T-cell (primary cell): ENCODE data around the gene GRID1. TPM values are rescaled to one million over a fixed set of nuclear protein-coding genes. Genes with fewer than 3 reads are reported as not detected.

Experiments
- ATAC-seq, 4 experiments: fragments of 200-7000 bp in 3 of 4; fragments of 150-1000 bp in 1 of 4; cut with Tn5 transposase; replicated peaks in 1 of 4; 1 replicate in 3 of 4; 2 replicates in 1 of 4; pipeline ENCODE4 v1.10.0; 2021; ENCODE audit warnings: moderate library complexity in 3 of 4, mild to moderate bottlenecking in 2 of 4, moderate number of reproducible peaks in 1 of 4
- CTCF ChIA-PET, 2 donors: fragments of 300-600 bp; sonication (Branson Sonifier 250); formaldehyde crosslinking; loops; one replicate each; lab custom pipeline; 2022; ENCODE audit warnings: antibody characterized with exemption in 2 of 2; lab: Charles Lee
- POLR2A ChIA-PET, 2 donors: fragments of 300-600 bp; sonication (Branson Sonifier 250); formaldehyde crosslinking; loops; one replicate each; lab custom pipeline; 2022; ENCODE audit warnings: antibody characterized with exemption in 2 of 2; lab: Charles Lee
- DNase-seq, 35 experiments: peaks; one replicate each; pipeline versions ENCODE4 v3.0.0 to v3.0.0-alpha.2; 2013 to 2023
- H3K27ac ChIP-seq: one replicate; pipeline ENCODE4 v1.5.1; 2013; ENCODE audit warnings: low read length
- H3K27me3 ChIP-seq, 2 experiments: replicated peaks in 1 of 2; 1 replicate in 1 of 2; 2 replicates in 1 of 2; pipeline versions ENCODE4 v1.6.1 to v1.7.0; 2013; ENCODE audit warnings: low read length in 1 of 2, mixed read lengths in 1 of 2; ENCODE audit not compliant: control insufficient read depth in 2 of 2, insufficient read depth in 2 of 2; ENCODE audit errors: extremely low read depth in 1 of 2
- H3K36me3 ChIP-seq, 2 donors: 1 replicate in 1 of 2; 2 replicates in 1 of 2; pipeline versions ENCODE4 v1.6.1 to v1.7.0; 2013; ENCODE audit warnings: low read length in 1 of 2; ENCODE audit not compliant: control insufficient read depth in 2 of 2, insufficient read depth in 1 of 2; ENCODE audit errors: extremely low read depth in 1 of 2
- H3K4me1 ChIP-seq, 2 experiments: 1 replicate in 1 of 2; 2 replicates in 1 of 2; pipeline versions ENCODE4 v1.6.1 to v1.7.0; 2013; ENCODE audit warnings: low read length in 2 of 2, mixed read lengths in 1 of 2; ENCODE audit not compliant: insufficient read depth in 2 of 2, control insufficient read depth in 1 of 2; ENCODE audit errors: extremely low read depth in 1 of 2
- H3K4me3 ChIP-seq, 2 donors: 1 replicate in 1 of 2; 2 replicates in 1 of 2; pipeline versions ENCODE4 v1.5.1 to v1.7.0; 2013; ENCODE audit warnings: mild to moderate bottlenecking in 2 of 2, low read length in 1 of 2, moderate library complexity in 1 of 2; ENCODE audit not compliant: control insufficient read depth in 1 of 2; ENCODE audit errors: extremely low read depth in 1 of 2
- H3K9me3 ChIP-seq: 2 replicates; pipeline ENCODE4 v1.7.0; 2013
- H3K27ac Mint-ChIP-seq, 2 donors: one replicate each; pipeline ENCODE4 v1.8.0; 2020 to 2021; ENCODE audit warnings: mild to moderate bottlenecking in 2 of 2, mixed read lengths in 2 of 2
- H3K27me3 Mint-ChIP-seq, 2 donors: one replicate each; pipeline ENCODE4 v1.8.0; 2021 to 2022; ENCODE audit warnings: mixed read lengths in 2 of 2
- H3K36me3 Mint-ChIP-seq: one replicate; pipeline ENCODE4 v1.8.0; 2021; ENCODE audit warnings: mixed read lengths
- H3K4me1 Mint-ChIP-seq, 3 donors: one replicate each; pipeline ENCODE4 v1.8.0; 2020 to 2022; ENCODE audit warnings: mixed read lengths in 3 of 3, mild to moderate bottlenecking in 1 of 3
- H3K4me3 Mint-ChIP-seq, 3 donors: one replicate each; pipeline ENCODE4 v1.8.0; 2020 to 2022; ENCODE audit warnings: mild to moderate bottlenecking in 3 of 3, mixed read lengths in 3 of 3, moderate library complexity in 3 of 3
- H3K9me3 Mint-ChIP-seq, 3 donors: one replicate each; pipeline ENCODE4 v1.8.0; 2020 to 2022; ENCODE audit warnings: mixed read lengths in 3 of 3
- WGBS: methylation state at CpG from one replicate; pipeline ENCODE4 v1.1.5; 2013; ENCODE audit warnings: missing lambda C conversion rate; ENCODE audit not compliant: insufficient coverage; 5-methylcytosine and 5-hydroxymethylcytosine counted together
- total RNA-seq, 35 experiments: library from RNA in 6 of 35; stranded (reverse) in 6 of 35; fragments of 120-200 nt in 1 of 35; gene quantifications; one replicate each; pipeline versions ENCODE4 v1.2.1 to v1.2.4 and lab custom pipeline; 2013 to 2026

Gene GRID1
- total RNA-seq, 5 donors from 2014 or later (not counting 1 experiment from before 2014, with no cell fraction given): 0.68 TPM; not detected in 4

DNA sequence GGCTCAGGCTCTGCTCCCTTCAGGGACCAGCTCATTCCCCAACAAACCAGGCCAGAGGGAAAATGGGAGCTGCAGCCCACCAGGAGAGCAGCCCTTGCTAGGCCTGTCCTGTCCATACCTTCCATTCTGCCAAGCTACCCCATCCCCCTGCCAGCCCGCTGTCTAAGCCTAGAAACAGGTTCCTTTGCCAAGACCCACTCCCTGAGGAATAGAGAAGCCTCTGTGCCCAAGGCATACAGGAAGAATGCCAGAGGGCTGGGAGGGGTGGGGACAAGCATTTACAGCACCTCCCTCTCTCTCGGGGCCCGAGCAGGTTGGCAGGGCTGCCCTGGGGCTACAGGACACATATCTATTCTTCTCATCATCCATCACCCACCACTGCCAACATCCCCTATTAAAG lies 178.3 kb downstream of the GRID1 start:
- POLR2A ChIA-PET: no interaction called here
- 100% methylated on average over 1 of the region's 3 CpGs for WGBS
- no peak for ATAC-seq

DNA sequence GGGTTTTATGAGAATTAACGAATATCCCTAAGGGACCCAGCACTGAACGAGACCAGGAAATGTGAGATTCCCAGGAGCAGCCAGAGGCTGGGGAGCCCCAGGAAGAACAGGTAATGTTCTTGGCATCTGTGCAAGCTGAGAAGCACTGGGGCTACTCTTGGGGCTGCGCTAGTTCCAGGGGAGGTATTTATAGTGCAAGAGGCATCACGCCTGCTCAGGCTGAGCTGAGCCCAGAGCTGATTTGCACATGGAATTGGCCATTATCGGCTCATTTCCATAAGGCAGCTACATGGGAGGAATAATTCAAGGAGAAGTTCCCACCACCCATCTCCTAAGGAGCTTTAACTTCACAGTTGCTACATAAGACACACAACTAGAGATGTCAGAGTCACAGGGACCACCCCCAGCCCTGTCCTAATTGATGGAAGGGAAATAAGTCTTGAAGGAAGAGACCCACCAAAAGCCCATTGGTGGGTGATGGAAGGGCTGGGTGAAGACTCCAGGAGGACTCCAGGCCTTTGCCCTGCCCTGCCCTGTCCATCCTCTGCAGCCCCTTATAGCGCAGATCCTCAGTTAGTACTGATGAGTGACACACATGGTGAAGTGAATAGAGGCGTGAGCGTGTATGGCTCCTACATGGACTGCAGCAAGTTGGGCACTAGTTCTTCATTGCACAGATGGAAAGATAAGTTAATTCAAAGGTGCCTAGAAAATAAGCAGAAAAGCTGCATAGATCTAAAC lies 178.9 kb downstream of the GRID1 start:
- POLR2A ChIA-PET: no interaction called here
- H3K4me3 ChIP-seq: no peak overlapping the region
- CTCF ChIA-PET: interaction anchor here in 1 of 2 donors (1.1 kb wide), 1 partner anchor 398 kb away, joined by 3 read pairs; no protein-coding TSS in a partner anchor
- Mint-ChIP-seq H3K36me3 (no peaks in the 10 kb centered on the region), H3K4me1 (no peaks in the 10 kb centered on the region), H3K27me3 (peaks cover 21 to 25% of the 10 kb centered on the region in 2 donors), H3K4me3 (no peak overlapping the region), H3K9me3 (peaks cover 0 to 6% (median 0%) of the 10 kb centered on the region in 3 donors), H3K27ac (no peak overlapping the region)
- DNase-seq: no peak
- H3K27ac ChIP-seq: no peak overlapping the region
- H3K4me1 ChIP-seq: no peaks in the 10 kb centered on the region
- no peak for ATAC-seq
- WGBS: 80% methylated on average over 4 of the region's 8 CpGs
- H3K27me3 ChIP-seq: peaks cover 0 to 22% of the 10 kb centered on the region in 2 experiments
- no peaks in the 10 kb centered on the region for H3K36me3 ChIP-seq
- H3K9me3 ChIP-seq: no peaks in the 10 kb centered on the region

More for the DNA sequence above, 178.3 kb downstream of the GRID1 start:
- no peaks in the 10 kb centered on the region for H3K4me1 Mint-ChIP-seq
- CTCF ChIA-PET: interaction anchor here in 1 of 2 donors (1.1 kb wide), 1 partner anchor 397 kb away, joined by 3 read pairs; no protein-coding TSS in a partner anchor
- DNase-seq: no peak
- no peak overlapping the region for H3K4me3 ChIP-seq
- peaks cover 21 to 26% of the 10 kb centered on the region in 2 donors for H3K27me3 Mint-ChIP-seq
- H3K9me3 ChIP-seq: no peaks in the 10 kb centered on the region
- no peak overlapping the region for H3K27ac Mint-ChIP-seq
- no peaks in the 10 kb centered on the region for H3K36me3 Mint-ChIP-seq
- no peak overlapping the region for H3K27ac ChIP-seq
- H3K4me3 Mint-ChIP-seq: no peak overlapping the region
- no peaks in the 10 kb centered on the region for H3K36me3 ChIP-seq
- H3K4me1 ChIP-seq: no peaks in the 10 kb centered on the region
- peaks cover 0 to 29% of the 10 kb centered on the region in 2 experiments for H3K27me3 ChIP-seq
- peaks cover 0 to 6% (median 0%) of the 10 kb centered on the region in 3 donors for H3K9me3 Mint-ChIP-seq

DNA sequence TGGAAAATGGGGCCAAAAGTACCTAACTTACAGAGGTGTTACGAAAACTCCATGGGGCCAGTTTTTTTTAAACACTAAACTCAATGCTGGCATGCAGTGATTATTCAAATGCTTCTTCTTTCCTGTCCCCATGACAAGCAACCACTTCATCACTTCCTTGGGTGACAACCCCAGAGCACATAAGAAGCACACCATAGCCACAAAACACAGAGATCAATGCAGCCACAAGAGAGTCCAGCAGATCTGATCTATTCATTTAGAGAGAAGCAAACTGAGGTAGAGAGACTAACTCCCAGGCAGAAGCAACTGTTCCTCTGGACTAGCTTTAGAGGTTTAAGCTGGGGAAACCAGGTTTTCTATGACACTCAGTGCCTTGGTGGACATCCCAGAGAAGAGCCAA lies 180.0 kb downstream of the GRID1 start:
- no peaks in the 10 kb centered on the region for H3K36me3 ChIP-seq
- H3K27me3 ChIP-seq: peaks cover 0 to 20% of the 10 kb centered on the region in 2 experiments
- H3K27ac Mint-ChIP-seq: no peak overlapping the region
- DNase-seq (no peak), ATAC-seq (no peak)
- no peaks in the 10 kb centered on the region for H3K9me3 ChIP-seq
- WGBS: 43% methylated on average over 1 of the region's 1 CpG
- CTCF ChIA-PET: no interaction called here
- H3K27ac ChIP-seq: no peak overlapping the region
- no peaks in the 10 kb centered on the region for H3K4me1 ChIP-seq
- H3K4me3 Mint-ChIP-seq: no peak overlapping the region
- H3K27me3 Mint-ChIP-seq: peaks cover 21 to 23% of the 10 kb centered on the region in 2 donors
- H3K9me3 Mint-ChIP-seq: peaks cover 0 to 6% (median 0%) of the 10 kb centered on the region in 3 donors
- no peak overlapping the region for H3K4me3 ChIP-seq
- POLR2A ChIA-PET: no interaction called here
- no peaks in the 10 kb centered on the region for H3K36me3 Mint-ChIP-seq
- no peaks in the 10 kb centered on the region for H3K4me1 Mint-ChIP-seq

DNA sequence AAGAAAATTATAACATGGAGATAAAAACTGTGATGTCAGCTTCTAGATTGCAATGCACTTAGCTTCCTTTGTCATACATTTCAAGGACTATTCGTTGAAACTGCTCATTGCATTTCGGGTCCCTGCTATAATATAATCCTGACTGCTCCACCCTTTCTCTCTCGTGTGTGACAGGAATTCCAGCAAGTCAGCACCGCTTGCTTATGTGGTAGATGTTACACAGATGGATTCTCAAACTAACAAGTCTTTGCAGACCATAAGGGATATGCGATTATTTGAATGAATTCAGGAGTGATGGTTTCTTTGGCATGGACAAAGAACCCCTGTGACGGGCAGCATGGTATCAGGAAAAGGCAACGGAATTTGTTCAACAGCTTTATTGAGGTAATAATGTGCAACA lies 184.0 kb downstream of the GRID1 start:
- Histone ChIP-seq H3K27ac (no peak overlapping the region), H3K4me3 (no peak overlapping the region), H3K36me3 (no peaks in the 10 kb centered on the region), H3K4me1 (no peaks in the 10 kb centered on the region), H3K9me3 (no peaks in the 10 kb centered on the region), H3K27me3 (peaks cover 0 to 15% of the 10 kb centered on the region in 2 experiments)
- Mint-ChIP-seq H3K36me3 (no peaks in the 10 kb centered on the region), H3K4me1 (no peaks in the 10 kb centered on the region), H3K27ac (no peak overlapping the region), H3K27me3 (peaks cover 0 to 9% of the 10 kb centered on the region in 2 donors), H3K4me3 (no peak overlapping the region), H3K9me3 (peaks cover 0 to 6% (median 0%) of the 10 kb centered on the region in 3 donors)
- ChIA-PET CTCF (no interaction called here), POLR2A (no interaction called here)
- ATAC-seq (no peak), DNase-seq (no peak)
- WGBS: no CpG with 5 or more reads among the region's 7 CpGs

DNA sequence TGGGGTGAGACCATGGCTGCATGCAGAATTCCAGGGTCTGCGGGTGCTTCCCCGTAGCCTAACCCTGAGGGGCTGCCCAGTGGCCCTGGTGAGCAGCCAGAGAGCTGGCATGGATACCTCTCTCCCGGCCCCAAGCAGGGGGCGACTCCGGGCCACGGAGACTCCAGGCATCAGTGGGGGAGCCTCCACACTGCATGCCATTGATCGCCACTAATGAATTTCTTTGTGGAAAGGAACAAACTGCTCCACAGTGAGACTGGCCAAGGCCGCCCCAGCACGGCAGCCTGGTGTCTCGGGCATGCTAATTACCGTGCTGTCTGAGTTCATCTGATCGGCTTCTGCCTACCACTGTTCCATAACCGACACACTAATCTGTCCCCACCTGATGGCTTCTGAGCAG lies 184.4 kb downstream of the GRID1 start:
- Mint-ChIP-seq H3K27ac (no peak overlapping the region), H3K4me1 (no peaks in the 10 kb centered on the region), H3K4me3 (no peak overlapping the region), H3K36me3 (no peaks in the 10 kb centered on the region), H3K9me3 (peaks cover 0 to 6% (median 0%) of the 10 kb centered on the region in 3 donors), H3K27me3 (peaks cover 0 to 9% of the 10 kb centered on the region in 2 donors)
- POLR2A ChIA-PET: no interaction called here
- ATAC-seq (no peak), DNase-seq (no peak)
- no peak overlapping the region for H3K4me3 ChIP-seq
- H3K27ac ChIP-seq: no peak overlapping the region
- peaks cover 0 to 15% of the 10 kb centered on the region in 2 experiments for H3K27me3 ChIP-seq
- H3K4me1 ChIP-seq: no peaks in the 10 kb centered on the region
- 87% methylated on average over 5 of the region's 13 CpGs for WGBS
- H3K9me3 ChIP-seq: no peaks in the 10 kb centered on the region
- no peaks in the 10 kb centered on the region for H3K36me3 ChIP-seq
- CTCF ChIA-PET: no interaction called here

DNA sequence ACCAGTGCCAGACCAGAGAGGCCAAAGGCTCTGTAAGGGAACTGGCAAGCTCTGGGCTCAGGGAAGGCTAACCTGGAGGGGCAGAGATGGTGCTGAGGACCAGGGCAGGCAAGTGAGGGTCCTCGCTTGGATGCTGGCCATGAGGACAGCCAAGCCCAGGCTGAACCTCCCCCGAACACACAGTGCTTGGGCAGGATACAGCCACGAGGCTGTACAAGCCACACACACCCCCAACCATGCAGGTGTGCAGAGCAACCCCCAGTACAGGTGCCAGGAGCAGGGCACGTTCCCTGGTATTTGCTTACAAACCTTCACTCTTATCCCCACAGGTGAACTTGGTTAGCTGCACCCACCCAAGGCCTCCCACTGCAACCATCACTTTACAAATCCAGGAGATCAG lies 185.7 kb downstream of the GRID1 start:
- CTCF ChIA-PET: no interaction called here
- Mint-ChIP-seq H3K27me3 (peaks cover 0 to 6% of the 10 kb centered on the region in 2 donors), H3K27ac (no peak overlapping the region), H3K36me3 (no peaks in the 10 kb centered on the region), H3K9me3 (no peaks in the 10 kb centered on the region), H3K4me1 (no peaks in the 10 kb centered on the region), H3K4me3 (no peak overlapping the region)
- H3K36me3 ChIP-seq: no peaks in the 10 kb centered on the region
- H3K4me3 ChIP-seq: no peak overlapping the region
- DNase-seq (no peak), ATAC-seq (no peak)
- H3K27me3 ChIP-seq: peaks cover 0 to 15% of the 10 kb centered on the region in 2 experiments
- H3K4me1 ChIP-seq: no peaks in the 10 kb centered on the region
- POLR2A ChIA-PET: no interaction called here
- H3K27ac ChIP-seq: no peak overlapping the region
- H3K9me3 ChIP-seq: no peaks in the 10 kb centered on the region
- 58% methylated on average over 4 of the region's 4 CpGs for WGBS
